CD4-positive, alpha-beta T cell treated with Interleukin-2 at 100 ng/mL for 4 hours (primary cell): ENCODE data around the gene FLCN.
A peak's percentile ranks its signal among the peaks of the same experiment; 100 is the strongest.

Source experiments
- DNase-seq: peaks from one replicate; pipeline ENCODE4 v3.0.0-alpha.2; 2020; ENCODE audit warnings: low spot score

The FLCN gene

GRCh38 chr17:17184985-17185757 lies 51.8 kb downstream of the FLCN start:
- peak; percentile 20 for DNase-seq

GRCh38 chr17:17183744-17184143 lies 53.2 kb downstream of the FLCN start:
- no peak for DNase-seq

- DNase-seq = no peak
Observed at GRCh38 chr17:17182598-17183136, 54.3 kb downstream of the FLCN start.

- DNase-seq = peak; percentile 69
Observed at GRCh38 chr17:17181666-17182597, 55.0 kb downstream of the FLCN start.

DNA sequence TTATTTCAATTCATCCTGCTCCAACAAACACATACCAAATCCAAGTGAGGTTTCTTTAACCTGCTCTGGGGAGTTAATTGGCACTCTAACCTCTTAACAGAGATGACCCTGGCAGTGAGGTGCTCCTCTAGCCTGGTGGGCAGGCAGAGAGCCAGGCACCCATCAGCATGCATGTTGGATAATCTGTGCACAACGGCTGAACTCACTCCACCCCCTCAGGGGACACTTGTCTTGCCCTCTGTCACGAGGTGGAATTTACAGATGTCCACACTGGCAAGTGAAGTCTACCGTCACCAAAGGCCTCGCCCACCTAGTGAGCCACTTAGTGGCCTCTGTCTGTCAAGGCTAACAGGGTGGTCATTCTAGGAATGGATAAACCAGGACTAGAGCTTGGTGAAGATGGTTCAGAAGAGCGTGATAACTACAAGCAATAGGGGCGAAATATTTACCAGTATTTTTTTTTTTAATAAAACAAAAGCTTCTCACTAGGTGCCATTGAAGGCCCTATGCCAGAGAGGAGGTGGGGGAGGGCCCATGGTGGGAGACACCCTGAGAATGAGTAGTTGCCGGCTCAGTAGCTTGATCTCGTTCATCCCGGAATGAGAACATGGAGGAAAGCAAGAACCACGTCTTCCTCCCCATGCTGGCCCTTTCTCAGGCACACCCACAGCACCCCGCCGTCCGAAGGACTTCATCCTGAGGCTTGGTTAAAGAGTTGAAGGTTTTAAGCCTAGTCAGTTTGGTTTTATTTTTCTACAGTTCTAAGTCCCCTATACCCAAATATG lies 56.0 kb downstream of the FLCN start:
- DNase-seq = no peak

- DNase-seq = peak; percentile 36
Observed at GRCh38 chr17:17180141-17180603, 56.8 kb downstream of the FLCN start.

GRCh38 chr17:17179371-17179827 lies 57.6 kb downstream of the FLCN start:
- DNase-seq = peak; percentile 61

DNA sequence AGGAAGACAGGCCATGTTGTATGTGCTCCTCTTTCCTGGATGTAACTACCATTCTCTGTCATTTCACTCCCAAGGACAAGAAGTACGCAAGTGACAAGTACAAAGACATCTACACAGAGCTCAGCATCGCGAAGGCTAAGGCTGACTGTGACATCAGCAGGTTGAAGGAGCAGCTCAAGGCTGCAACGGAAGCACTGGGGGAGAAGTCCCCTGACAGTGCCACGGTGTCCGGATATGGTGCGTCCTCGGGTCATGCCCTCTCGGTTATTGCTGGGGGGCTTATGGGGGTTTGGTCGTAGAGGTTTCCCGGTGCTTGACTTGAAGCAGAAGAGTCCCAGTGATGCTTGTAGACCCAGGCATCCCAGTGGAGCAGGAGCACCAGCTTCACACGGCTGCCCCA lies 59.8 kb downstream of the FLCN start:
- no peak for DNase-seq

DNA sequence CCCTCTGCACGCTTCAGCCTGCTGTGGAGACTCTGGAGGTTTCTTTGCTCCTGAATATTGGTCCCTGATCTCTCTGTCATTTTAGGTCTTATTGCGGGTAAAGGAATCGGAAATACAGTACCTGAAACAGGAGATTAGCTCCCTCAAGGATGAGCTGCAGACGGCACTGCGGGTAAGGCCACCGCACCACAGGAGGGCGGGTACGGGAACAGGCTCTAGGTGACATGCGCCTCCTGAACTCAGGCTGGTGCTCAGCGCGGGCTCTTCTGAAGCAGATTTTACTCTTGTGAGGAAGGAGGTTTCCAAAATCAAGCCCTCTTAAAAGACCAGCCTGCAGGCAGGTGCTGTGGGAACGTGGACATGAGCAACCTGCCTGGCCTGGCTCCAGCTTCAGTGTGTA lies 60.6 kb downstream of the FLCN start:
- no peak for DNase-seq

DNA sequence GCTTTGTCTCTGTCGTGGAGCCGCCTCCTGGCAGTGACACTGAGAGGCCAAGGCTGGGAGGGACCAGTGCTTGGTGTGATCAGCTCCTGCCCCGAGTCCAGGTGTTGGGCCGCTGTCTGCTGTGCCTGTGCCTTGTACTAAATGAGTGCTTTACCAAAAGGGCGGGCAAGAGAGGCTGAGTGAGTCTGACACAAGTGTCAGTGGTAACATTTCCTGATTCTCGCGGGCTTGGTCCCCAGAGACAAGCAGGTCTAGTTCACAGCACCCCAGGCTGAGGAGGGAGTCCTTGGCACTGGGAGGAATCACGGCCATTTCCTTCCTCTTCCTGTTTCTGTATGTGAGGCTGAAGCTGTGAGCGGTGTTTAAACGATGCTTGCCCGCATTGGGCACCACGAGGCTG lies 61.1 kb downstream of the FLCN start:
- no peak for DNase-seq

GRCh38 chr17:17175340-17175739 lies 61.6 kb downstream of the FLCN start:
- no peak for DNase-seq

DNA sequence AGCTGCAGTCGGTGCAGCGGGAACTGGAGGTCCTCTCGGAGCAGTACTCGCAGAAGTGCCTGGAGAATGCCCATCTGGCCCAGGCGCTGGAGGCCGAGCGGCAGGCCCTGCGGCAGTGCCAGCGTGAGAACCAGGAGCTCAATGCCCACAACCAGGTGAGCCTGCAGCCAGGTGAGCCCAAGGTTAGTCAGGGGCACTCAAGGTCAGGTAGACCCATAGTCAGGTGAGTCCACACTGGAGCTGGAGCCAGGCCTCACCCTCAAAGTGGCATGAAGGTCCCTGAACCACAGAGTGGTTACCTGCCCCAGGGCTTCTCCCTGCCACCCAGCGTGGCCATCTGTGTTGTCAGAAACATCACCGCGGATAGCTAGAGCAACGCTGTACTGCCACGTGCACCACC lies 63.0 kb downstream of the FLCN start:
- no peak for DNase-seq

- no peak for DNase-seq
Observed at GRCh38 chr17:17172990-17173389, 64.0 kb downstream of the FLCN start.

DNA sequence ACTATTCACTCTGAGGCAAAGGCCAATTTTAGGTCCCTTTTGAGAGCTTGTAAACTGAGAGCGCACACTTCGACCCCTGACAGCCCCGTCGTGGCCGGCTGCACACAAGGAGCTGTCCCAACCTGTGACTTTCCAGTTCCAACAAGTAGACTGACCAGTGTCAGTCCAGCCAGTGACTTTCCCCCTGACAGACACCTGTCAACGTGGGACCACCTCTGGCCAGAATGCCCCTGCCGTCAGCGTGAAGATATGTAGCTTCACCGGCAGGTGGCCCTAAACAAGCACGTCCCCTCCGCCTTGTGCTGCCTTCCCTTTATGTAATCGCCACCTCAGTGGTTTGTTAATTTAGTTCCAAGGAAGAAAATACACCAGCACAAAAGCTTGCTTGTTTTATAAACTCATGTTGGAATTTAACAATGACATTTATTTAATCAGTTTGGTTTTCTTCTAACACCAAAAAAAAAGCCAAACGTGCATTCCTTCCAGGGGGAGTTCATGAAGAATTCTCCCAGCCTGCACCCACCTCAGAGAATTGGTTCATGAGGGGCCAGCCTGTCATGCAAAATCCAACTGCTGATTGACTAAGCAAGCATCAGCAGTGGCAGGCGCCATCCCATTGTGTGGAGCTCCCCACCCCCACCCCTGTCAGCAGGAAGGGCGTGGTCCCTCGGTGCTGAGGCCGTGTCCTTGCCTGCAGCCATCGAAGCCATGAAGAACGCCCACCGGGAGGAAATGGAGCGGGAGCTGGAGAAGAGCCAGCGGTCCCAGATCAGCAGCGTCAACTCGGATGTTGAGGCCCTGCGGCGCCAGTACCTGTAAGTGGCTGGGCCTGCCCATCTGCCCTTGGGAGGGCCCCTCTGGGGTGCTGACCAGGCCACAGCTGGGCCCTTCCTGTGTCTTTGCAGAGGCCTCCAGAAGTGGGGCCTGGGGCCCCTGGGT lies 64.7 kb downstream of the FLCN start:
- DNase-seq = no peak

- DNase-seq = no peak
Observed at GRCh38 chr17:17171186-17171585, 65.8 kb downstream of the FLCN start.

DNA sequence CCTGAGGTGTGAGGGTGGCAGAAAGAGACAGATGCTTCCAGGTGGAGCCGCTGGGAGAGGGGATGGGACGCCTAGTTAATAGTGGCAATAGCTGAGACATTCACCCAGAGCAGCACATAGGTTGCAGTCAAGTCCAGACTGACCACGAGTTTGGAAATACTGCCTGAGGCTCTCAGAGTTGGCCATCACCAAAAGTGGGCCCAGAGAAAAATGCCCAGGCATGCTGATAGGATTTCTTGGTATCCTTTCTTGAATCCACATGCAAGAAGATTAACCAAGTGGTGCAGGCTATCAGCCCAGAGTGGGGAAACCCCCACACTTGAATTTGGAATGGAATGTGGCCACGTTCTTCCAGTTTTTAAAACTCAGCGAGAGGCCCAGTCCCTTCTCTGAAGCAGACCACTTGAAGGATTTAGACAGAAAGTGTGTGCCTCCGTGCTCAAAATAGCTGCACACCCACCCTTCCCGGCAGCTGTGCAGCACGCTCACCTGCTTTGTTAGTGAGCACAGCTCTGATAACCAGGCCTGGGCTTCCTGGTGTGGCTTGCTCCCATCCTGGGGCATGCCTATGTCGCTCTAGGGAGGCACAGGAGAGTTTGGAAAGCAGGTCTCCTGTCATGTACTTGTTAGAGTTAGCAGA lies 66.5 kb downstream of the FLCN start:
- DNase-seq = no peak

- no peak for DNase-seq
Observed at GRCh38 chr17:17169396-17169795, 67.6 kb downstream of the FLCN start.

DNA sequence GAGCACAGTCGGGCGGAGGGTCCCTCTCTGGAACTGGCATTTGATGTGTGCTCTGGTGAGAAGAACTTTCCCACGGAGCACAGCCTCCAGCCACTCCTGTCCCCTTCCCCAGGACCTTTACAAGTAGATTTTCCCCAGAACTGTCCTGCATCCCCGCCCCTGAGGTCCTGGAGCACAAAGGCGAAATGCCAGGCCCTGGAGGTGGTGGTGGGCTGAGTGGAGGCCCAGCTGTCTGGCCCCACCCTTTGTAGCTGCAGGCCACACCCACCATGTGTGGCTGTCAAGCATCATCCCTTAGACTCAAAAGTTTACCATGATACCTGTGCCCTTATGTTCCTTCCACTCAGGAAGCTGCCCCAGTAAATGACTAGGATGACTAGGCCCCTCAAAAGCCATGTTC lies 68.6 kb downstream of the FLCN start:
- DNase-seq = no peak

DNA sequence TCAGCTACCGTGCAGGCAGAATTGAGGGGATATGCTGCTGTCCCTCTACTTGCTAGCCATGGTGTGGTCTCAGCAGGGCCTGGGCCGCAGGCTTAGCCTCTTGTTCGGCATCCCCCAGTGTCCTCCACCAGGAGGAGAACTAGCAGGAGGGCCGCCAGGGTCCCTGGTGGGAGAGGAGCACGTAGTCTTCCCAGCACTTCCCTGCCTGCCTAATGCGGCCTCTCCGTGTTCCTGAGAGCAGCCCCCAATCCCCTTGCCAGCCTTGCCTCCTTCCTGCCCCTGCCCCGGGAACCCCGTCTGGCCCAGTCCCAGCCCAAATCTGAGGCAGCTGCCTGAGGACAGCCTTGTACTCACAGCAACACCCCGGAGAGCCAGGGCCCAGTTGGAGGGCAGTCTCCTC lies 69.0 kb downstream of the FLCN start:
- no peak for DNase-seq

- DNase-seq = no peak
Observed at GRCh38 chr17:17167356-17167755, 69.6 kb downstream of the FLCN start.
